NCI-H345 treated with DMSO at 0.1 percent for 48 hours (cell line): ENCODE measurements around the gene WWOX.

ENCODE experiments used
- DNase-seq: peaks from one replicate; lab custom pipeline; 2025; ENCODE audit not compliant: unreplicated experiment; lab: John Stamatoyannopoulos, UW

WWOX gene

DNA sequence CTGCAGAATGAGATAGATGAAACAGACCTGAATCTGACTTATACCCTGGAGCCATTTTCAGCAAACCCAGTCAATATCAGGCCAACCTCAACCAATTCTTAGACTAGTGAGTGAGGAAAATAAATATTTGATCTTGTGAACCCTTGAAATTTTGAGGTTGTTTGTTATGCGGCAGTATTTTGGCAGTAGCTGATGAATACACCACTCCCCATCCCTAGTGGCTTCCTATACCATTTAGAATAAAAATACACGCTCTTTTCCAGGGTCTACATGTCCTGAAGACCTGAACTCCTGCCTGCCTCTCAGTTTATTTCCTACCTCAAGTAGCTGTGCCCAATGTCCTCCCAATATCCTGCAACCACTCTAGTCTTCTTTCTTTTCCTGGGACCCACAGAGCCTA lies 647.3 kb downstream of the WWOX start:
- DNase-seq: no peak

DNA sequence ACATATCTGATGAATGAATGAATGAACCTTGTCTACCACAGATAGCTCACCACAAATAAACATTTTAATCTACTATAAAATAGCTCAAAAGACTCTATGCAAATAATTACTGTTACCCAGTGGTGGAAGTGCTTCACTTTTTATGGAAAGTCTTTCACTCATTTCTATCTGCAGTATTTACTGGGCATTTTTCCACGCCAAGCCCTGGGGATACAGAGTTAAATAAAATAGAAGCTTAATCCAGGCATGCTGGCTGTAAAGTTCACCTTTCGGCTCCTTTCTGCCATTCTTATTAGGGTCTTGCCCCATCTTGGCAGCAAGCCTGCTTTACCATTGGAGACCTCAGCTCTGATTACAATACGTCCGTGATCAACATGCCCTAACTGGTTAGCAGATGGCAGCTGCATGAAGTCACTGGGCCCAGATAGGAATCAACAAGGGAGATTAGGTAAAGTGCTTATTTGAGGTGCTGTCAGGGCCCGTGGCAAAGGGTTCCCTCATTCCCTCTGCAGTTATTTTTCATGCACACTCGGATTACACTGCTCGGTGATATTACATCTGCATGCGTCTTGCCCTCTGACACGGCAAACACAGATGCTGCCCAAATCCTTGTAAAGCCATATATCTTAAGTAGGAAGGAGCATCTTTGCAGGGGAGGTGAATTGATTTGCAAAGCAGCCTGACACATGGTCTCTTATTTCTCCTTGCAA lies 648.9 kb downstream of the WWOX start:
- DNase-seq: no peak

DNA sequence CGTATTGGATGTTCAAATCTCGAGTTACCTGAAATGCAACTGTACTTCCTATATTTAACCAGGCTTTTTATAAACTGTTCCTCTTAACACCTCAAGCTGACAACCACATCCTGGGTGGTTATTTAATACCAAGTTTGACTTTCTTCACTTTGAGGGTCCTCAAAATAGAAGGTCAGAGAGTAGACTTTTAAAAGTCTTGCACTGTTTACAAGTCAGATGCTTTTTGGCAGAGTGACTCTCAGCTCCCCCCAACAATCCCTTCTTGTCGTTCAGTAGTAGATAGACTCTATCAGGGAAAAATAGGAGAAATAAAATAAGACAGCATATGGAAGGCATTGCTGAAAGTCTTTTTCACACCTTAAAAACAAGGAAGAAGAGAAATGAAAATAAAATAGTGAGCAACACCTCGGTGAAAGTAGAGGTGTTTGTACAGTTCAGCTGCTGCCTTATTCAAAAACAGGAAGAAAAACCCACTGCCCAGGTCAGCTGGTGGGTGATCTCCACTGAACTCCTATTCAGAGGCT lies 650.4 kb downstream of the WWOX start:
- DNase-seq: no peak

DNA sequence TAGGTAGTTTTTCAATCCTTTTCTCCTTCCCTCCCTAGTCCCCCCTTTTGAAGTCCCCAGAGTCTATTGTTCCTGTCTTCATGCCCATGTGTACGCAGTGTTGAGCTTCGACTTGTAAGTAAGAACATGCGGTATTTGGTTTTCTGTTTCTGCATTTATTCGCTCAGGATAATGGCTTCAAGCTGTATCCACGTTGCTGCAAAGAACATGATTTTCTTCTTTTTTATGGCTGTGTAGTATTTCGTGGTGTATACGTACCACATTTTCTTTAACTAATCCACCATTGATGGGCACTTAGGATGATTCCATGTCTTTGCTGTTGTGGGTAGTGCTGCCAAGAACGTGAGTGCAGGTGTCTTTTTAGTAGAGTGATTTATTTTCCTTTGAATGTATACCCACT lies 651.2 kb downstream of the WWOX start:
- no peak for DNase-seq

DNA sequence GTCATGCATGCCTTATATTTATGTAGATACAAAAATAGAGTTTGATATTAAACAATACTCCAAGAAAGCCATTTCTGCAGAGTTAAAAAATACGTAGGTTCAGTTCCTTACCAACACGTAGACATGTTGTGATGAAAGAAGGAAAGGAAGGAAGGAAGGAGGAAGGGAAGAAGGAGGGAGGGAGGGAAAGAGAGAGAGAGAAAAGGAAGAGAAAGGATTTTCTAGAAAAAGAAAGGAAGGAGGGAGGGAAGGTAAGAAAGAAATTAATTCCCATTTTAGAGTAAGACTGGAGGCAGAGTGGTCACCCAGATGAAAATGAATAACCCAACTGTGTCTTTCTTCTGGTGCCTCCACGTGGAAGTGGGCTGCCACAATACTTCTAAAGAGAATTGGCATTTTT lies 652.1 kb downstream of the WWOX start:
- DNase-seq: no peak

DNA sequence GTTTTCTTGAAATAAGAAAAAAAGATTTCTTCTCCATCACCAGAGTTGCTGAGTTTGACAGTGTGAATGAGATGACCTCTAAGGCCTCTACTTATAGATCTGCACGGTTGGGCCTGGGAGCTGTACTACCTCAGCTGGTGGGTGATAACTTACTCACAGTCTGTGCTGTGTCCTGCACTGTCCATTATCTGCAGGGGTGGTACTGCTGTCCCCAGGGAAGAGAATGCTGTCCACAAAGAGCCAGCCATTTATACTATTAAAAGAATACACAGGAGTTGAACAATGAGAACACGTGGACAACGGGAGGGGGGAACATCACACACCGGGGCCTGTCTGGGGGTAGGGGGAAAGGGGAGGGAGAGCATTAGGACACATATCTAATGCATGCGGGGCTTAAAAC lies 655.3 kb downstream of the WWOX start:
- DNase-seq: no peak

DNA sequence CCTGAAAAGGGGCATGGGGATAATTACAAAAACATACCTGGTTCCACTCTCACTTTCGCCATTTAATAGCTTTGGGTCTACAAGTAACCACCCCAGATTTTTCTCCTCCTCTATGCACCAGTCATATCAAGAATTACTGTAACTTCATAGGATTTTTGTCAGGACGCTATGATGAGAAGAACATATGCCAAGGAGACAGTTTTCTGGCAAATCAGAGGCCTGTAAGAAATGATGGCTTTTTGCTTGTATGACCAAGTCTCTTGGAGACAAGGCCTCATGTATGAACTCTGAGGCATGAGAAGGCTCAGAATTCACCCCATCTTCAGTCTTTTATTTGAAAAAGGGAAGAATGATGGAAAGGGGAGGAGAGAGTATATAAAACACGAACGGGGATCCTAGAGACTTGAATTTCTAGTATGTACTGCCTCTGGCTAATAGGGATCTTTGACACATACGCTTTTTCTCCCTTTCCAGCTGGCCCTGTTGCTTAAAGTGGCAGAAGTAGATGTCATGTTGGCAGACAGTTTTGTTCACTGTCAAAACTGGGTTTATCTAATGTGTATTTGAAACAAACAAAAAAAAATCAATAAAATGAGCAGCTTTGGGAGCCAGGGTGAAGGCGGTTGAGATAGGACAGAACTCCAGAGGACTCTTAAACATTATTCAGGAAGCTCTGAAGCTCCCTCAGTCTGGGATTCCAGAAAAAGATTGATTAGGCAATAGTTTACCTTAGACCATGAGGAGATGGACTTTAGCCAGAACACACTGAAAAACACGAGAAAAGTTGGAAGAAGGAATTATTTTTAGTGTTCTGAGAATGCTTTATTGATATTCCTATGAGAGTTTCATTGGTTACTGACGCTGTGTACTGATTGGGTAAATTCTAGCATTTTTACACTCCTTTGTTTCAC lies 656.6 kb downstream of the WWOX start:
- DNase-seq: no peak

DNA sequence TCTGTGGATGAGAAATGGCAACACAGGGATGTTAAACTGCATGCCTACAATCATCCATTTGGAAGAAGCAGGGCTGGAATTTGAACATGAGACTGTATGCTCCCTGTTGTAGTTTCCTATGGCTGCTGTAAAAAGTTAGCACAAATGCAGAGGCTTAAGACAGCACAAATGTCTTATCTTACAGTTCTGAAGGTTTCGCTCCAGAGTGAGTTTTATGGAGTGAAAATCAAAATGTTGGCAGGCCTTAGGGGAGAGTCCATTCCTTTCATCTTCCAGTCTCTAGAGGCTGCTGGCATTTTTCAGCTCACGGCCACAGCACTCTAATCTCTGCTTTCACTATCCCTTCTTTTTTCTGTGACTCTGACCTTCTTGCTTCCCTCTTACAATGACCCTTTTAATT lies 660.1 kb downstream of the WWOX start:
- DNase-seq: no peak

DNA sequence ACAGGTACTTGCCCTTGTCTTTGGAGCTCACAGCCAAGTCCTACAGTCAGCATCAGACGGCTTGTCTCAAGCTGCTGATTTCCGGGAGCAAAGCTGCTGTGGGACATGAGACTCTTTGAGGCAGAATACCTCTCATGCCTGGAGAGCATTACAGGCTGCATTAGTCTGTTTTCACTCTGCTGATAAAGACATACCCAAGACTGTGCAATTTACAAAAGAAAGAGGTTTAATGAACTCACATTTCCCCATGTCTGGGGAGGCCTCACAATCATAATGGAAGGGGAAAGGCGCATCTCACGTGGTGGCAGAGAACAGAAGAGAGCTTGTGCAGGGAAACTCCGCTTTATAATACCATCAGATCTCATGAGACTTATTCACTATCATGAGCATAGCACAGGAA lies 661.2 kb downstream of the WWOX start:
- no peak for DNase-seq

DNA sequence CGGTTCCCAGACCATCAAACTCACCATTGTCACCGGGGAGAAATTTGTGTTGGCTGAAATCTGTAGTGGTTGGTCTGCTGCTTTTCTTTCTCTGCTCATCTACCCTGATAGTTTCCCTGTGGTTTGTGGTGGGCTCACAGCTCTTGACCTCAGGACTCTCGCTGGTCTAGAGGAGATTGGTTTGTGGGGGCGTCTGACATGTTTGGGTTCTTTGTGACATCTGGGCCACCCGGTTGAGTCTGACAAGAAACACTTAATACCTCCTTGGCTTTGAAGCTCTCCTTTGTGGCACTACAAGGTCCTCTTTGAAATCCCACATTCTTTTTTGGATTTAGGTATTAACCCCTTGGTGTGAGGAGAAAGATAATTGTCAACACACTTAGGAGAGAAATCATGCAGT lies 662.0 kb downstream of the WWOX start:
- DNase-seq: no peak

DNA sequence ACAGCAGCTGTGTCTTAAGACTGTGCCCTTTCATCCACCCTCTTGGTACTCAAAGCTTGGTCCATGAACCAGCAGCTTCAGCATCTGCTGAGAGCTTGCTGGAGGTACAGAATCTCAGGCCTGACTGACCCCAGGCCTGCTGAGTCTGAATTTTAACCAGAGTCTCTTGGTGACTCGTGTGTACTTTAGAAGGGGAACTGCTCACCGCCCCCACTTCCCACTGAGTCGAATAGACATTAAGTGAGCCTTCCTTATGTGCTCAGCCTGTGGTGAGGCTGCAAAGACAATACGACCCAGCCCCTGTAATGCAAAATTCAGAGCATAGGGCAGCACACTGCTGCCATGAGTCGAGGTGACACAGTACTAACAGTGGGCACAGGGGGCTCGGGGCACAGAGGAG lies 662.8 kb downstream of the WWOX start:
- DNase-seq: no peak

DNA sequence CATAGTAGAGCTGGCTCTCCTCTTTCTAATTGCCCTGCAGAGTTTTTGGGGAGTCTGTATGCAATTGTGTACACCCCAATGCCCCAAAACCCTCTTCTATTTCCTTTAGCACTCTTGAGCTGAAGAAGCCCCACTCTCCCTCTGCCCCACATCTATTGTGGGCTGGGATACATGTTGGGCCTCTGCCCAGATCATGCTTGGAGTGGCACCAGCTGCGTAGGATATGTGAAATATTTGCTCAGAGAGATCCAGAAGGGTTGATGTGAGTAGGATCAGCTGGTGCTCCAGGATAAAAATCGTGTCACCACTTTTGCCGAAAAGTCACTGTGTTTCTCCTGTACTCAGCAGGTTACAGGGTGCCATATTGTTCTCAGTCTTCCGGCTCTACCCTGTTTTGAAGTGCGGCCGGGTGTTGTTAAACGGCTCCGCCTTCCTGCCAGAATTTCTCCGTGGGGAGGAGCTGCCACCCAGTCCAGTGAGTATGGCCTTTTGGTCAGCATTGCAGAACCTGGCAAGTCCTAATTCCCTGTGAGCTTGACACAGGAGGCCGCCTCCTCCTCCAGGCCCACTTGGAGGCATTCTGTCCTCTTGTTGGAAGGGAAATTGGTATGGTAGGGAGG lies 664.5 kb downstream of the WWOX start:
- no peak for DNase-seq

DNA sequence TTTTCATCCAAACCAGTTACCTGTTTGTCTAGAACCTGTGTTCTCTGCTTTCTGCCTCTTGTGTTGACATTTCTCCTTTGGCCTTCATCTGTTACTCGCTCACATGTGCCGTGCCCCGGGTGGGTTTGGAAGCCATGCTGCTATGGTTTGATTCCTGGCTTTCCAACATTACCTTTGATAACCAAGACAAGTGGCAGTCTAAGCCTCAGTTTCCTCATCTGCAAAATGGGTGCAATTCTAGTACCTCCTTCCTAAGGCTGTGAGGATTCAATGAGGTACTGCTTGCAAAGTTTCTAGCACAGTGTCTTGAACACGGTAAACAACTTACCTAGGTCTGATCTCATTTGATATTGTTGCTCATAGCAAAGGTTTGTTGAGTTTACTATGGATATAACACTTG lies 665.0 kb downstream of the WWOX start:
- DNase-seq: no peak

DNA sequence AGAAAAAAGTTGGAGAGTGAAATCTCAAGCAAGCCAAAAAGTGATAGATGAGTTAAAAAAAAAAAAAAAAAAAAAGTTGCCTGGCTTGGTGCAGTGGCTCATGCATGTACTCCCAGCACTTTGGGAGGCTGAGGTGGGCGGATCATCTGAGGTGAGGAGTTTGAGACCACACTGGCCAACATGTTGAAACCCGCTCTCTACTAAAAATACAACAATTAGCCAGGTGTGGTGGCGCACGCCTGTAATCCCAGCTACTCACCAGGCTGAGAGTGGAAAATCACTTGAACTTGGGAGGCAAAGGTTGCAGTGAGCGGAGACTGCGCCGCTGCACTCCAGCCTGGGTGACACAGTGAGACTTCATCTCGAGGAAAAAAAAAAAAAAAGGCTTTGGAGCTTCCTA lies 668.8 kb downstream of the WWOX start:
- no peak for DNase-seq

DNA sequence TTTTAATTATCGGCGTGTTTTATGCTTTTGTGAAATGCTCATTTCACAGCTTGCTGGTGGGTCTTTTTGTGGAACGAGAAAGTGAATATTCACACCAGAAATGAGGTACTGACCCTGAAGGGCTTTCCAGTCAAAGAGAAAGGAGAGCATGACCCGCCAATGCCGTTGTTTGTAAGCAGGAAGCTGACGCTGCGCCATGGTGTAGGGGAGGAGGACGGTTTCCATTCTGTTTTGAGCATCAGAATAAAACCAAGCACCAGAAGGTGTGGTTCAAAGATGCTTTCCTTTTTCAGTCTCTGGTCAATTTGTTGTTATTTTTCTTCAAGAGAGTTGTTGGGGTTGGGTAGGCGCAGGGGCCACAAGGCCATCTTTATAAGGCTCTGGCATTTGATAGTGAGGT lies 669.3 kb downstream of the WWOX start:
- DNase-seq: no peak

DNA sequence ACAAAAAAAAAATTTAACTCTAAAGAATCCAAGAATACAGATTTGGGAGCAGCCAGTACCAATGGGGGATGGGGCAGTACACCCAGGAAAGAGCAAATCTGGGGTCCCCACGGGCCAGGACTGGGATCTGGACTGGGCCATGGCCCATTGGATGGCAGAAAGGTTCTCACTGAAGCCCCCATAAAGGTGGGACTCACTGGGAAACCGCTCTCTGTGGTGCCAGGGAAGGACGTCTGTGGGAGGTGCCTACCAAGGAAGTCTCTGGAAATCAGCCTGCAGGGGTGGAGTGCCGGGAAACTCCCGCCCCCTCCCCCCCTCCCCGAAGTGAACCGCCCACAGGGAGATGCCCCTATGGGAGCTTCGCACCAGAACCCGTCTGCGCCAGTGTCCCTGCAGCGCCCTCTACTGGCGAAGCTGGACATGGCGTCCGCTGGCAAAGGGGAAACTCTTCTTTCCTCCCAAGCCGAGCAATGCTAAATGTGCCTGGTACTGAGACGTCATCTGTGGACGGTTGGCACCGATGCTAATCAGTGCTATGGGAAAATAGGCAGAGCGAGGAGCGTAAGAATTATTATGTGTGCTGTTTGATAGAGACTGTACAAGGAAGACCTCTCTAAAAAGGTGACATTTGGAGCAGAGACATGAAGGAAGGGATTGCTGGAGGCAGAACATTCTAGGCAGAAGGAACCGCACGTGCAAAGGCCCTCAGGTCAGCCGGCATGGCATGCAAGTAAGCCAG lies 671.1 kb downstream of the WWOX start:
- no peak for DNase-seq

DNA sequence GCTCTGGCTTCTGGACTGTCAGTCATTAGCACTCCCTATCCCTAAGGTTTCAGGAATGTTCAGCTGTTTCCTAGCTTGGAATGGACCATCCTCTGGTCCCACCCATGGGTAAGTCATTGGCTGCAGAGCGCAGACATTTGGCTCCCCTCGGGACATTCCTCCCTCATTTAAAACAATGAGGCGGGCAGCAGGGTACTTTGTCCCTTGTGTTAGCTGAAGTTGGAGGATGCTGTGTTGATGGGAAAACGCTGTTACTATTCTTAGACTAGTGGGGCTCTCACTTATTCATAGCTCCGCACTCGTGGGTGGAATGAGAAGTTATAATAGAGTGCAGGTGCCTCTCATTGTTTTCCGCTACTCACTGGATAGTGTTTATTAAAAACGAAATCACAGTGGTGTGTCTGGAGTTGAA lies 673.8 kb downstream of the WWOX start:
- DNase-seq: no peak

DNA sequence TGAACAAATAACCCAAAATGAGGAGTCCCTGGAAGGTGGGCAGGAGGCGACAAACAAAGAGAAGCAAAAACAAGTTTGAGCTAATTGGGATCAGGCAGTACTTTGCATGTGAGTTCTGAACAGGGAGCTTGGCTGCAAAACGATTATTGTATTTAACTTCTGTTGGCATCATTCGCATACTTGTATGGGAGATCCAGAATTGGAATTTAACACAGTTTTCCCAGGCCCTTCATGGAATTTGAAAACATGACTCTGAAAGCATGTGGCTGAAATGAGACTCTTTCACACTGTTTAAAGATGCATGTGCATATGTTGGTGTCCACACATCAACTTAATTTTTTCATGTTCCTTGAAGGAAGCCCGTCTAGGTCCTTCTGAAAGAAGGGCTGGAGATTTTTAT lies 674.3 kb downstream of the WWOX start:
- no peak for DNase-seq

DNA sequence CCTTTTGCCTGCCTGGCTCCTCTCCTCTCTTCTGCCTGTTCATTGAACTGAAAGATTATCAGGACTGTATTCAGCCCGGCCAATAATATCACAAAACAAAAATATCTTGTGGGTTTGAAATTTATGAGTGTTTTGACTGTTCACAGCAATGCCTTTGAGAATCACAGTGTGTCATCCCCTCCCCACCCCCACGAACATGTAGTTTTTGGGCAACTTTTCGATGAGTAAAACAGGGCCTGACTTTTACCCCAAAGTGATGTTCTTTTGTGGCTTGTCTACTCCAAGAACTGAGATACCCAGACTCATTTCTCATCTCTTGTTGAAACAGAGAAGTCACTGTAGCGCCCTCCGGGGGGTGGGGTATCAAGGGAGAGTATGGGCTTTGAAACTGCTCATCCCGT lies 675.7 kb downstream of the WWOX start:
- no peak for DNase-seq

DNA sequence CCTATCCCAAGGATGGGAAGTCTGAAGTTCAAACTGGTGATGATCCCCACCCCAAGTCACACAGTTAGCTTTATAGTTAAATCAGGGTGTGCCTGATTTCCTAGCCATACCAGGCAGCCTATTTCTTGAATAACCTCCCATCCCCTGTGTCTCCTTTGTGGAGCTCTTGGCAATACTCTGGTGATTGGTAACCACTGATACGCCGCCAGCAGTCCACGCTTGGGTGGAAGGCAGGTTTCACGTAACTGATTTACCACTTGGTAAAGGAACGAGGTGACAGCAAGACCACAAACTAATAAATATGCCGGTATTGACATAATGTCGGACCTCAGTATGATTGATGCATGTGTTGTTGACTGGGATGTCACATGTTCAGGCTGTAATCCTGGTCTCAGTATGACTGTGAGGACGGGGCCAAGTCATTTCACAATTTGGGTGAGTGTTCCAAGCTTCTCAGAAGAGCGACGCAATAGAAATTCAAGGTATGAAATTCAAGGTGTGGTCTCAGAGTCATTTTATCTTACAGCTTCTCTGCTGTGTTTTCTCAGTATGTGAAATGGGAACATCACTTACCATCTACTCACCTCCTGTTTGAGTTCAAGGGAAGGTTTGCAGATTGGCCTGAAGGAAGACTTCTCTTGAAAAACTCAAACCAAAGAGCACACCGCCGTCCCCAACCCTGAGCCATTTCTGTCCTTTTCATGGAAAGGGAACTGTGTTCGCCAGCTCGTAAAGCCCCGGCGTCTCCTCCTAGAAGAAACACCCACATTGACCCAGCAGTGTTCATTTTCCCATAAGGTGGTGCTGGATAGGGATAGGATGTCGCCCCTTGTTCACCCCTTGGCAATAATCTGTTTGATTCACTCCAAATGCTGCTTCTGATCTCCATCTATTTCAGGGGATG lies 678.9 kb downstream of the WWOX start:
- no peak for DNase-seq
